HL-60 (cell line): ENCODE results near the gene NARF.

Experiments
- CTCF ChIP-seq: IDR thresholded peaks from one replicate; pipeline ENCODE4 v1.5.1; 2011; ENCODE audit warnings: low read length, control low read depth, inconsistent platforms; ENCODE audit not compliant: insufficient read depth
- GABPA ChIP-seq: IDR thresholded peaks from 2 replicates; pipeline ENCODE4 v1.6.1; 2012; ENCODE audit warnings: low read depth
- POLR2AphosphoS5 ChIP-seq: IDR thresholded peaks from 2 replicates; pipeline ENCODE4 v1.6.1; 2012; ENCODE audit warnings: low read depth
- REST ChIP-seq: IDR thresholded peaks from 2 replicates; pipeline ENCODE4 v1.6.1; 2012; ENCODE audit warnings: low read depth; ENCODE audit not compliant: insufficient replicate concordance
- SPI1 ChIP-seq: IDR thresholded peaks from 2 replicates; pipeline ENCODE4 v1.6.1; 2012; ENCODE audit warnings: low read depth, mild to moderate bottlenecking, borderline replicate concordance

GRCh38 chr17:82438401-82439193 lies 19.9 kb upstream of the NARF start:
- no peak for TF ChIP-seq CTCF
- no peak for TF ChIP-seq POLR2AphosphoS5
- no peak for TF ChIP-seq REST
- TF ChIP-seq GABPA = no peak
- no peak for TF ChIP-seq SPI1
